GM12878 (cell line): Measurements from ENCODE around the gene BCAT1. TPM values are rescaled to one million over a fixed set of nuclear protein-coding genes. Genes with fewer than 3 reads are reported as not detected.

Experiments used
- ATAC-seq: fragments of 200-7000 bp; cut with Tn5 transposase; 3 replicates; pipeline ENCODE4 v1.9.1; 2020; ENCODE audit warnings: mild to moderate bottlenecking, moderate library complexity
- BruUV-seq: library from RNA; stranded (reverse); fragments of 400-500 nt; replicated peaks from 2 replicates; lab custom pipeline; 2021; lab: Mats Ljungman, UMichigan
- CTCF ChIA-PET: fragments of 300-600 bp; sonication (Branson Sonifier 250); formaldehyde crosslinking; extraction: SDS; loops from one replicate; lab custom pipeline; 2021; ENCODE audit warnings: inconsistent platforms; lab: Yijun Ruan, JAX
- POLR2A ChIA-PET: fragments of 350-600 bp; formaldehyde crosslinking; extraction: SDS; loops from one replicate; lab custom pipeline; 2021; ENCODE audit warnings: inconsistent platforms; lab: Charles Lee
- RAD21 ChIA-PET: fragments of 300-600 bp; sonication (Branson Sonifier 250); formaldehyde crosslinking; loops from one replicate; lab custom pipeline; 2023; ENCODE audit warnings: antibody characterized with exemption; ENCODE audit not compliant: unreplicated experiment; lab: Charles Lee
- SMC1A ChIA-PET: fragments of 300-600 bp; sonication (Branson Sonifier 250); formaldehyde crosslinking; loops from one replicate; lab custom pipeline; 2023; ENCODE audit not compliant: unreplicated experiment, uncharacterized antibody; lab: Charles Lee
- DNase-seq: peaks from one replicate; pipeline ENCODE4 v3.0.0-alpha.2; 2011; ENCODE audit warnings: low read depth, low spot score
- FAIRE-seq: peaks from 3 replicates; lab custom pipeline; 2011; peaks lifted over from hg19 to GRCh38; lab: Jason Lieb, UNC
- H2AFZ ChIP-seq: 2 replicates; pipeline ENCODE4 v1.6.0; 2011; ENCODE audit warnings: low read depth, low read length, control low read depth; ENCODE audit not compliant: control insufficient read depth
- H3K27ac ChIP-seq: 2 replicates; pipeline ENCODE4 v1.5.1; 2011; ENCODE audit warnings: control low read depth; ENCODE audit not compliant: control insufficient read depth, insufficient read depth
- H3K27me3 ChIP-seq, 2 experiments: replicated peaks in 1 of 2; 2 replicates each; pipeline versions ENCODE4 v1.6.0 to v1.6.1; 2011; ENCODE audit warnings: low read length in 1 of 2; ENCODE audit not compliant: control insufficient read depth in 2 of 2, insufficient read depth in 2 of 2
- H3K36me3 ChIP-seq, 2 experiments: 2 replicates each; pipeline ENCODE4 v1.5.1; 2011; ENCODE audit warnings: low read length in 1 of 2; ENCODE audit not compliant: control insufficient read depth in 2 of 2, insufficient read depth in 2 of 2
- H3K4me1 ChIP-seq: 2 replicates; pipeline ENCODE4 v1.6.1; 2011; ENCODE audit warnings: mild to moderate bottlenecking, low read length, moderate library complexity, mixed read lengths; ENCODE audit not compliant: control insufficient read depth, insufficient read depth
- H3K4me2 ChIP-seq: 2 replicates; pipeline ENCODE4 v1.6.0; 2011; ENCODE audit warnings: control low read depth; ENCODE audit not compliant: control insufficient read depth, insufficient read depth
- H3K4me3 ChIP-seq: fragments of 200-600 bp; sonication (generic); 2 replicates; pipeline ENCODE4 v1.5.1; 2016
- H3K79me2 ChIP-seq: 2 replicates; pipeline ENCODE4 v1.6.0; 2011; ENCODE audit warnings: low read length; ENCODE audit not compliant: control insufficient read depth, insufficient read depth
- H3K9ac ChIP-seq: 2 replicates; pipeline ENCODE4 v1.8.0; 2011; ENCODE audit warnings: low read length, control low read depth, mixed read lengths; ENCODE audit not compliant: control insufficient read depth, insufficient read depth
- H3K9me3 ChIP-seq: replicated peaks from 3 replicates; pipeline ENCODE4 v1.5.1; 2011; ENCODE audit warnings: mild to moderate bottlenecking, low read length; ENCODE audit not compliant: control insufficient read depth, insufficient read depth
- H4K20me1 ChIP-seq: 2 replicates; pipeline ENCODE4 v1.6.0; 2011; ENCODE audit not compliant: control insufficient read depth, insufficient read depth
- BHLHE40 ChIP-seq, 2 experiments: fragments of 450-650 bp in 1 of 2; IDR thresholded peaks; 2 replicates each; pipeline ENCODE4 v1.6.1; 2011 to 2017; ENCODE audit warnings: low read depth in 2 of 2, borderline replicate concordance in 1 of 2, improper control_type of control experiment in 1 of 2, low read length in 1 of 2, mild to moderate bottlenecking in 1 of 2
- FOXK2 ChIP-seq: fragments of 450-650 bp; IDR thresholded peaks from 2 replicates; pipeline ENCODE4 v1.6.1; 2017; ENCODE audit warnings: mild to moderate bottlenecking, moderate library complexity
- MTA3 ChIP-seq: IDR thresholded peaks from 2 replicates; pipeline ENCODE4 v1.6.1; 2012; ENCODE audit warnings: low read length, inconsistent platforms, borderline replicate concordance
- NFYA ChIP-seq: IDR thresholded peaks from 2 replicates; pipeline ENCODE4 v1.6.1; 2011; ENCODE audit warnings: low read depth, mild to moderate bottlenecking, low read length, improper control_type of control experiment, borderline replicate concordance
- PAX8 ChIP-seq: fragments of 450-650 bp; IDR thresholded peaks from 2 replicates; pipeline ENCODE4 v1.6.1; 2017; ENCODE audit warnings: mild to moderate bottlenecking, moderate library complexity
- POLR2A ChIP-seq: IDR thresholded peaks from 2 replicates; pipeline ENCODE4 v1.6.1; 2011; ENCODE audit warnings: low read depth, mild to moderate bottlenecking, low read length
- TAF1 ChIP-seq: IDR thresholded peaks from 2 replicates; pipeline ENCODE4 v1.6.1; 2011; ENCODE audit warnings: mild to moderate bottlenecking, low read depth, low read length, borderline replicate concordance
- TCF7 ChIP-seq: IDR thresholded peaks from 2 replicates; pipeline ENCODE4 v1.6.1; 2014; ENCODE audit warnings: antibody characterized with exemption, borderline replicate concordance
- WGBS: methylation state at CpG from one replicate; pipeline ENCODE4 v1.1.6; 2016; ENCODE audit warnings: low lambda C conversion rate; ENCODE audit not compliant: insufficient replicate concordance, insufficient coverage; ENCODE audit errors: missing lambda C conversion rate; 5-methylcytosine and 5-hydroxymethylcytosine counted together
- in situ Hi-C: fragments of 300-500 bp; cut with MboI; formaldehyde crosslinking; loops from 9 replicates; pipeline ENCODE4 v1.14.3; 2018; ENCODE audit warnings: mixed read lengths
- intact Hi-C: fragments of 100-400 bp; cut with micrococcal nuclease; formaldehyde crosslinking; loops from one replicate; pipeline ENCODE4 v1.14.2; 2022; ENCODE audit not compliant: unreplicated experiment
- polyA plus RNA-seq, 11 experiments: library from polyadenylated mRNA; depleted of rRNA in 4 of 11; unstranded in 6 of 11; stranded (reverse) in 5 of 11; fragments of >200 nt; fragmentation: Nextera tagmentation in 4 of 11; fragmentation: Illumina TruSeq in 1 of 11; extraction: Ambion mirVana in 4 of 11; extraction: Trizol in 1 of 11; gene quantifications; 1 replicate in 1 of 11; 2 replicates in 10 of 11; pipeline versions ENCODE4 v1.2.1 to v1.2.3, GENCODE V29; 2011 to 2016; ENCODE audit warnings: inconsistent platforms in 2 of 11, missing spikeins in 2 of 11, low read depth in 1 of 11
- total RNA-seq, 4 experiments: library from RNA; depleted of rRNA in 3 of 4; stranded (reverse); fragments of >200 nt in 3 of 4; fragmentation: Illumina TruSeq in 1 of 4; extraction: Trizol in 1 of 4; gene quantifications; 2 replicates each; pipeline versions ENCODE4 v1.2.1 to v1.2.3, GENCODE V29; 2013 to 2021
- TF ChIP-seq, protein P1 (sequence below): IDR thresholded peaks from 2 replicates; pipeline ENCODE4 v1.6.1; 2012; ENCODE audit warnings: low read depth, low read length, improper control_type of control experiment
- TF ChIP-seq, protein P2 (sequence below): fragments of 450-650 bp; IDR thresholded peaks from 2 replicates; pipeline ENCODE4 v1.6.1; 2017; ENCODE audit warnings: antibody characterized with exemption, mild to moderate bottlenecking, moderate library complexity
- TF ChIP-seq, protein P3 (sequence below): fragments of 450-650 bp; IDR thresholded peaks from 2 replicates; pipeline ENCODE4 v1.6.1; 2016; ENCODE audit warnings: mild to moderate bottlenecking
- TF ChIP-seq, protein P4 (sequence below): fragments of 450-650 bp; IDR thresholded peaks from 2 replicates; pipeline ENCODE4 v1.6.1; 2016; ENCODE audit warnings: mild to moderate bottlenecking, moderate library complexity, borderline replicate concordance

The BCAT1 gene
- total and polyA plus RNA-seq, 10 of the 15 experiments (the other 5 are each of a cell fraction or from before 2014, with no cell fraction given), result 26.2 to 187 (median 81.9) TPM

DNA sequence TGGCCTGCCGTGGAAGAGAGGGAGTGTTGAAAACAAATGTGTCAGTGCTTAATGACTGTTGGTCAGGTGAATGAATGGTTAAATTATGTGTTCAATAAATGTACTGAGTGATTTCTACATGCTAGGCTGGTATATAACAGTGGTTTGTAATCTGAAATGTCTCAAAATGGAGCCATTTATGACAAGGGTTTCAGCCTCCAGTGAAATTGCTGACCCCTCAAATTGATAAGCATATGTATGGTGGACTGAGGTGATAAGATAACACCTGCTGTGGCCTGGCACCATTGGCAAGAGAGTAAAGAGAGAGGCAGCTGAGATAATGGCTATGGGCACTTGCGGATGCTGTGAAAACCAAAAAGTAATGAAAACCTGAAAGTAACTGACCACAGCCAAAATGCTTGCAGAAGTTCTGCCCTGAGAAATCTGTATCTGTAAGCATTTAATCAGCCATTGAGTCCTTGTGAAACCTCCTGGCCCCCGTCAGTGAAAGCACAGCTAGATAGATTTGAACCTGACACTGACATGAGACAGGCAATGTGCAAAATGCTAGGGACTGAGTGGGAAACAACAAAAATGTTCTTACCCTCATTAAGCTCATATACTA, 1.4 kb upstream of the BCAT1 start:
- intact Hi-C loops (loop anchor here (1.0 to 2.0 kb wide), 4 partner anchors 46 to 111 kb away; no protein-coding TSS in a partner anchor), in situ Hi-C loops (no loop called here)
- WGBS, result 12% methylated on average over 3 of the region's 3 CpGs
- H3K9me3 ChIP-seq, result no peaks in the 10 kb centered on the region
- ChIA-PET CTCF (interaction anchor here (0.6 to 4.1 kb wide), 9 partner anchors 18 to 437 kb away, joined by 3 to 21 read pairs (median 4); no protein-coding TSS in a partner anchor), RAD21 (interaction anchor here (0.7 to 7.9 kb wide), 13 partner anchors 20 to 136 kb away, joined by 3 to 60 read pairs (median 4); a partner anchor contains a TSS), SMC1A (interaction anchor here (0.7 to 7.8 kb wide), 19 partner anchors 13 to 415 kb away, joined by 3 to 69 read pairs (median 4); a partner anchor contains a TSS), POLR2A (interaction anchor here (1.1 to 3.8 kb wide), 5 partner anchors 47 to 110 kb away, joined by 3 to 25 read pairs (median 6); a partner anchor contains a TSS)
- peak overlapping the region; percentile 98 for H3K9ac ChIP-seq
- 0 out of 4 replicates have a peak, but pooled peaks cover 0 to under 1% of the 10 kb centered on the region in 2 experiments for H3K36me3 ChIP-seq
- ATAC-seq (peak; percentile 49), DNase-seq (peak; percentile 93), FAIRE-seq (peak; percentile 54)
- no TSS peak for BruUV-seq
- H4K20me1 ChIP-seq, result no peaks in the 10 kb centered on the region
- peaks cover 52% of the 10 kb centered on the region for H3K4me1 ChIP-seq
- peak overlapping the region; percentile 99 for H3K4me2 ChIP-seq
- H3K27ac ChIP-seq, result peak overlapping the region; percentile 97
- peaks cover 42% of the 10 kb centered on the region for H3K79me2 ChIP-seq
- H2AFZ ChIP-seq, result peak overlapping the region; percentile 33; the same call in 1 of the 2 replicates
- H3K27me3 ChIP-seq, result no peaks in the 10 kb centered on the region
- peak overlapping the region; percentile 85; the same call in 1 of the 2 replicates for H3K4me3 ChIP-seq
- TF ChIP-seq, protein P1, sequence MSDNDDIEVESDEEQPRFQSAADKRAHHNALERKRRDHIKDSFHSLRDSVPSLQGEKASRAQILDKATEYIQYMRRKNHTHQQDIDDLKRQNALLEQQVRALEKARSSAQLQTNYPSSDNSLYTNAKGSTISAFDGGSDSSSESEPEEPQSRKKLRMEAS, result no peak
- TF ChIP-seq MTA3 (peak; percentile 71), POLR2A (no peak), FOXK2 (no peak), NFYA (no peak), TCF7 (no peak), BHLHE40 (IDR thresholded peaks at IDR 0.05; ENCODE audit: borderline replicate concordance in 1 of 2, low read depth in 2 of 2, low read length in 1 of 2) (peak; percentile 45 to 50; a peak in 3 of 4 replicates), PAX8 (no peak), TAF1 (peak; percentile 40; the same call in 1 of the 2 replicates)
- TF ChIP-seq, protein P2, sequence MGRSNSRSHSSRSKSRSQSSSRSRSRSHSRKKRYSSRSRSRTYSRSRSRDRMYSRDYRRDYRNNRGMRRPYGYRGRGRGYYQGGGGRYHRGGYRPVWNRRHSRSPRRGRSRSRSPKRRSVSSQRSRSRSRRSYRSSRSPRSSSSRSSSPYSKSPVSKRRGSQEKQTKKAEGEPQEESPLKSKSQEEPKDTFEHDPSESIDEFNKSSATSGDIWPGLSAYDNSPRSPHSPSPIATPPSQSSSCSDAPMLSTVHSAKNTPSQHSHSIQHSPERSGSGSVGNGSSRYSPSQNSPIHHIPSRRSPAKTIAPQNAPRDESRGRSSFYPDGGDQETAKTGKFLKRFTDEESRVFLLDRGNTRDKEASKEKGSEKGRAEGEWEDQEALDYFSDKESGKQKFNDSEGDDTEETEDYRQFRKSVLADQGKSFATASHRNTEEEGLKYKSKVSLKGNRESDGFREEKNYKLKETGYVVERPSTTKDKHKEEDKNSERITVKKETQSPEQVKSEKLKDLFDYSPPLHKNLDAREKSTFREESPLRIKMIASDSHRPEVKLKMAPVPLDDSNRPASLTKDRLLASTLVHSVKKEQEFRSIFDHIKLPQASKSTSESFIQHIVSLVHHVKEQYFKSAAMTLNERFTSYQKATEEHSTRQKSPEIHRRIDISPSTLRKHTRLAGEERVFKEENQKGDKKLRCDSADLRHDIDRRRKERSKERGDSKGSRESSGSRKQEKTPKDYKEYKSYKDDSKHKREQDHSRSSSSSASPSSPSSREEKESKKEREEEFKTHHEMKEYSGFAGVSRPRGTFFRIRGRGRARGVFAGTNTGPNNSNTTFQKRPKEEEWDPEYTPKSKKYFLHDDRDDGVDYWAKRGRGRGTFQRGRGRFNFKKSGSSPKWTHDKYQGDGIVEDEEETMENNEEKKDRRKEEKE, result no peak
- TF ChIP-seq, protein P3, sequence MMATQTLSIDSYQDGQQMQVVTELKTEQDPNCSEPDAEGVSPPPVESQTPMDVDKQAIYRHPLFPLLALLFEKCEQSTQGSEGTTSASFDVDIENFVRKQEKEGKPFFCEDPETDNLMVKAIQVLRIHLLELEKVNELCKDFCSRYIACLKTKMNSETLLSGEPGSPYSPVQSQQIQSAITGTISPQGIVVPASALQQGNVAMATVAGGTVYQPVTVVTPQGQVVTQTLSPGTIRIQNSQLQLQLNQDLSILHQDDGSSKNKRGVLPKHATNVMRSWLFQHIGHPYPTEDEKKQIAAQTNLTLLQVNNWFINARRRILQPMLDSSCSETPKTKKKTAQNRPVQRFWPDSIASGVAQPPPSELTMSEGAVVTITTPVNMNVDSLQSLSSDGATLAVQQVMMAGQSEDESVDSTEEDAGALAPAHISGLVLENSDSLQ, result peak; percentile 79; the same call in 1 of the 2 replicates
- TF ChIP-seq, protein P4, sequence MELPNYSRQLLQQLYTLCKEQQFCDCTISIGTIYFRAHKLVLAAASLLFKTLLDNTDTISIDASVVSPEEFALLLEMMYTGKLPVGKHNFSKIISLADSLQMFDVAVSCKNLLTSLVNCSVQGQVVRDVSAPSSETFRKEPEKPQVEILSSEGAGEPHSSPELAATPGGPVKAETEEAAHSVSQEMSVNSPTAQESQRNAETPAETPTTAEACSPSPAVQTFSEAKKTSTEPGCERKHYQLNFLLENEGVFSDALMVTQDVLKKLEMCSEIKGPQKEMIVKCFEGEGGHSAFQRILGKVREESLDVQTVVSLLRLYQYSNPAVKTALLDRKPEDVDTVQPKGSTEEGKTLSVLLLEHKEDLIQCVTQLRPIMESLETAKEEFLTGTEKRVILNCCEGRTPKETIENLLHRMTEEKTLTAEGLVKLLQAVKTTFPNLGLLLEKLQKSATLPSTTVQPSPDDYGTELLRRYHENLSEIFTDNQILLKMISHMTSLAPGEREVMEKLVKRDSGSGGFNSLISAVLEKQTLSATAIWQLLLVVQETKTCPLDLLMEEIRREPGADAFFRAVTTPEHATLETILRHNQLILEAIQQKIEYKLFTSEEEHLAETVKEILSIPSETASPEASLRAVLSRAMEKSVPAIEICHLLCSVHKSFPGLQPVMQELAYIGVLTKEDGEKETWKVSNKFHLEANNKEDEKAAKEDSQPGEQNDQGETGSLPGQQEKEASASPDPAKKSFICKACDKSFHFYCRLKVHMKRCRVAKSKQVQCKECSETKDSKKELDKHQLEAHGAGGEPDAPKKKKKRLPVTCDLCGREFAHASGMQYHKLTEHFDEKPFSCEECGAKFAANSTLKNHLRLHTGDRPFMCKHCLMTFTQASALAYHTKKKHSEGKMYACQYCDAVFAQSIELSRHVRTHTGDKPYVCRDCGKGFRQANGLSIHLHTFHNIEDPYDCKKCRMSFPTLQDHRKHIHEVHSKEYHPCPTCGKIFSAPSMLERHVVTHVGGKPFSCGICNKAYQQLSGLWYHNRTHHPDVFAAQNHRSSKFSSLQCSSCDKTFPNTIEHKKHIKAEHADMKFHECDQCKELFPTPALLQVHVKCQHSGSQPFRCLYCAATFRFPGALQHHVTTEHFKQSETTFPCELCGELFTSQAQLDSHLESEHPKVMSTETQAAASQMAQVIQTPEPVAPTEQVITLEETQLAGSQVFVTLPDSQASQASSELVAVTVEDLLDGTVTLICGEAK, result no peak
